SKM-1 (cell line): ENCODE data around the gene DUOX1.
A peak's percentile ranks its signal among the peaks of the same experiment; 100 is the strongest.

ENCODE experiments used
- DNase-seq: peaks from one replicate; lab custom pipeline; 2025; ENCODE audit not compliant: unreplicated experiment; lab: John Stamatoyannopoulos, UW

DUOX1 gene

DNA sequence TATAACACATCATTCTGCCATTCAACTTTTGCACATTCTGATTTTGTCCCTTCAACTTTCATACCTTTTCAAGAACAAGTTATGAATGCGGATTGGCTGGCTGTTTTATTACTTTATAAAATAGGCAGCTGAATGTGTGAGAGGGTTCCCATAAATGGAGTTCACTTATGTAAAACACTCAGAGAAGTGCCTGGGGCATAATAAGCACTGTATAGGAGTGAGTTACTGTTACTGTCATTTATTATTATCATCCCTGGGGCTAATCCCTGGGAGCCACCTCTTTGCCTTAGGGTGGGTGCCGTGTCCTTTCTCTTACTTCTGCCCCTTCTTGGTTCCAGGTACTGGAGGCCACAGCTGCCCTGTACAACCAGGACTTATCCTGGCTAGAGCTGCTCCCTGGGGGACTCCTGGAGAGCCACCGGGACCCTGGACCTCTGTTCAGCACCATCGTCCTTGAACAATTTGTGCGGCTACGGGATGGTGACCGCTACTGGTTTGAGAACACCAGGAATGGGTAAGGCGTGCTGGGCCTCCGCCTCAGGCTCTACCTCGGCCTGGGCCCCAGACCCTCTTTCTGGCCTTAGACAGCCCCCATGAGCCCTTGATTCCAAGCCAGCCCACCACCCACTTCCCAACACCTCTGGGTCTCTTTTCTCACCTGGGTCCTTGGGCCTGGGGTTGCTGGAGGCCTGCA, 10.9 kb downstream of the DUOX1 start:
- DNase-seq, result no peak

DNA sequence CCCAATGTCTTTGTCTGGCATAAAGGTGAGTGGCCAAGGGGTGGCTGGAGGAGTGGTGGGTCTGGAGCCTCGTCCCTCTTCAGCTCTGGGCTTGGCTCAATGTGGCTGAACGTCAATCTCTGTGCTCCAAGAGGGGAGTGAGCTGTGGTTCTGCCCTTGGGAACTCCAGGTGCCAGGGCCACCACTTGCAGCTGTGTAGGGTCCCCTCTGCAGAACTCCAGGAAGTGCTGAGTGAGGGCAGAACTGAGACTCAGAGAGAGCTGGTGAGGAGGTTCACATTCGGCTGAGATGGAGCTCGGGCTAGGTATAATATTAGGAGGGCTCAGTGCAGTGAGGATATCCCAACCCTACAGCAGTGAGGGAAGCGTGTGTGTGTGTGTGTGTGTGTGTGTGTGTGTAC, 11.6 kb downstream of the DUOX1 start:
- no peak for DNase-seq

DNA sequence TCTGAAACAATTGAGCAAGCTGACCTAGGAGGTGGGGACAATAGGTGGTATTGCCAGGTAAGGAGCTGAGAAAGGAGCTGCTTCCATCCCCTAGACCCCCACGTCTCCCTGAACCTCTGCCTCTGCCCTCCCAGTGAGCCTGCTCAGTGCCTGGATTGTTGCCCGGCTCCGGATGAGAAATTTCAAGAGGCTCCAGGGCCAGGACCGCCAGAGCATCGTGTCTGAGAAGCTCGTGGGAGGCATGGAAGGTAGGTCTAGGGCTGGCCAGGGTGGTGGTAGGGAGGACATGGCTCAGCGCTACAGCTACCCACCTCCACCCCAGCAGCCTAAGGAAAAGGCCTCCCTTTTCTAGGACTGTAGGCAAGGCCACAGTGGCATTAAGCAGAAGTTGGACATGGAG, 13.3 kb downstream of the DUOX1 start:
- DNase-seq, result no peak

DNA sequence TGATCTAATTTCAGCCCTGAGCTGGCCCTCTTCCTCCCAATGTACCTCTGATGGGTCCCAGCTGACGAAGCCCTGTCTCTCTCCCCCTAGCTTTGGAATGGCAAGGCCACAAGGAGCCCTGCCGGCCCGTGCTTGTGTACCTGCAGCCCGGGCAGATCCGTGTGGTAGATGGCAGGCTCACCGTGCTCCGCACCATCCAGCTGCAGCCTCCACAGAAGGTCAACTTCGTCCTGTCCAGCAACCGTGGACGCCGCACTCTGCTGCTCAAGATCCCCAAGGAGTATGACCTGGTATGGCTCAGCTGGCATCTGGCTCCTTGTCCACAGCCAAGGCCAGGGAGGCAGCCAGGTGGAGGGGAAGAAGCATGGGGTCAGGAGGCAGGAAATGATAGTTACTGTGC, 14.2 kb downstream of the DUOX1 start:
- DNase-seq, result no peak

DNA sequence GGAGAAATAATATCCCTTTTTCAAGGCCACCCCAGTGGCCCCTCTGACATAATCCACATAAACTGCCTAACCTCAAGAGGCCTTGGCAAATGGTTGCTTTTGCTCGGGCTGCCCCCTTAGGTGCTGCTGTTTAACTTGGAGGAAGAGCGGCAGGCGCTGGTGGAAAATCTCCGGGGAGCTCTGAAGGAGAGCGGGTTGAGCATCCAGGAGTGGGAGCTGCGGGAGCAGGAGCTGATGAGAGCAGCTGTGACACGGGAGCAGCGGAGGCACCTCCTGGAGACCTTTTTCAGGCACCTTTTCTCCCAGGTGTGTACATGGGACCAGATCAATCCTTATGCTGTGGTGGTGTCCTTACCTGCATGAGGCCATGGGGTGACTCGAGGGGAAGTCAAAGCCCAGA, 15.0 kb downstream of the DUOX1 start:
- DNase-seq, result no peak

DNA sequence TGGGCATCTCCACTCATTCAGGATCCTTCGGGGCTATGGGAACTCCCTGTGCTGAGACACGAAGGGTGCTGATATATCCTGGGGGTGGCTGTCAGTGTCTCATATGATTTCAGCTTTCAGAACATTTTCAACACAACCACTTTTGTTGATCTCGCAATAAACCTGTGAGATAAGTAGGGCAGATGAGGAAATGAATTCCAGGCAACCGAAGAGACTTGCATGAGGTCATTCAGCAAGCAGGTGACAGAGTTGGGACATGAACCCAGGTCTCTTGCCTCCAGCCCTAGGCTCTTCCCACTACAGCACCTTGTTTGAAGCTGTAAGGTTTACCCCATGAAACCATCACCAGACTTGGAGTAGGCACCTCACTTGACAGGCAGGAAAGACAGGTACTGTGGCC, 16.6 kb downstream of the DUOX1 start:
- DNase-seq, result peak; percentile 11

DNA sequence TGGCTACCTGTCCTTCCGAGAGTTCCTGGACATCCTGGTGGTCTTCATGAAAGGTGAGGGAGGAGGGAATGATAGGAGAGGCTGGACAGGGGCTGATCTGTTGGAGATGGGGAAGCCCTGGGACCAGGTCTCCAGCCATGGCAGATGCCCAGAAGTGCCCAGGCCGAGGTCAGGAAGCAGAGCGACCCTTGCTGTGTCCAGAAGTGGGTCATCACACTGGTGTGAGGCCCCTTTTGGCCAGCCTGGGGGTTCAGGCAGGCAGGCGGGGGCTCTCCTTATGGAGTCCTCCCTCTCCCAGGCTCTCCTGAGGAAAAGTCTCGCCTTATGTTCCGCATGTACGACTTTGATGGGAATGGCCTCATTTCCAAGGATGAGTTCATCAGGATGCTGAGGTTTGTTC, 17.8 kb downstream of the DUOX1 start:
- DNase-seq, result no peak

DNA sequence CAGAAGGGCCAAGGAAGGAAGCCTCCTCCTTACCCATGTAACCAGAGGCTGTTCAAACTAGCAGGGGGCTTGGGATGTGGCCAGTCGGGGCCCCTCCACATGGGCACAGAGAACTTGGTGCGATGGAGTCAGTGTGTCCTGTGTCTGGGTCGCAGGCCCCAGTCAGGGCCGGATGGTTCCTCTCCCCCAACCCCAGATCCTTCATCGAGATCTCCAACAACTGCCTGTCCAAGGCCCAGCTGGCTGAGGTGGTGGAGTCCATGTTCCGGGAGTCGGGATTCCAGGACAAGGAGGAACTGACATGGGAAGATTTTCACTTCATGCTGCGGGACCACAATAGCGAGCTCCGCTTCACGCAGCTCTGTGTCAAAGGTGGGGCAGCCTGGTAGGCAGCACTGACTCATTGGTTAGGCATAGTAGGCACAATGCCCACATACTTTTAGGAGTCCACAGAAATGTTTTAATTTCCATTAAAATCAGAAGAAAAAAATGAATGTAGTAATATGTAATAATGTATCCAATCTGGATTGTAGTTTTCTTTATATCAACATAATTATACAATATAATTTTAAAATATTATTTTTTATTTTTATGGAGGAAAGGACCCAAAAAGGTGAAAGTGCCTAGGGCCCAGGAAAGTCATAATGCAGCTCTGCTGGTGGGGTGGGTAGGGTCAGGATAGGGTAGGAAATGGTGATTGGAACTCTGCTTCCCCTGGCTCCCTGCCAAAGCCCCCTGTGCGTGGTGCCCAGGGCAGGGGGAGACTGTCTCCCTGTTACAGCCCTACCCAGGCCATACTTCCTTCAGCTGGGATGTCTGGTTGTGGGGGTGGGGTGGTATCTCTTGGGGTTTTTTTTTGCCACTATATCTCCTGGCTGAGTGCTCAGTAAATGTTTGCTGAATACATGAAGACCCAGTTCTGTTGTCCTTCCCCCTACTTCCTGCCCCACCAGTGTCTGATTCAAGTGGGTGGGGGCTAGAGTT, 18.6 kb downstream of the DUOX1 start:
- DNase-seq, result no peak

DNA sequence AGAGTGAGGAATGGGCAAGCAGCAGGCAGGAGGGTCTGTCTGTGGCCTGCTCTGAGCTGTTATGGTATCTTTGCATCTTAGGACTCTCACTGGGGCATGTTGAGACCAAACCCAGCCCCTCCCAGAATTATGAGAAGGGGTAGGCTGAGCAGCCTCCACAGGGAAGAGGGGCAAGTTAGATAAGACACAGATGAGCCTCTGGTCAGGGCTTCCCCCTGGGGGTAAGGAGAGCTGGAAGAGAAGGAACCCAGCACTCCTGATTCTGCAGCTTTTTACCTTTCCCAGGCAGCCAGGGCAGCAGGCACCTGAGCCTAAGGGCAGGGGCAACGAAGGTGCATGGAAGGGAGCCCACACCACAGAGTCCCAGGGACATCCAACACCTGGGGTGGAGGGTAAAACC, 19.3 kb downstream of the DUOX1 start:
- DNase-seq, result no peak

DNA sequence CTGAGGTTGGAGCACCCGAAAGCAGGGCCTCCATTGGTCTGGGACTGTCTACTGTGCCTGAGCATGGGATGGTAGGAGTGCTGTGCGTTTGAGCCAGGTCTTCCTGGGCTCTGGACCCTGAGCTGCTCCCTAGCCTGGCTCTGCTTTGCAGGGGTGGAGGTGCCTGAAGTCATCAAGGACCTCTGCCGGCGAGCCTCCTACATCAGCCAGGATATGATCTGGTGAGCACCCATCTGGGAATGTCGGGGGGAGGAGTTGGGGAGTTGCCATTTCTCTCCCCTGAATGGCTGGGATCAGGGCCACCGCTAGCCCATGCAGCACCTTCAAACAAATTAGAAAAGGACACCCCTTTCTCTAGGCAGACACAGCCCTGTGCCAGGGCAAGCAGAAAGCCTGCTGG, 20.7 kb downstream of the DUOX1 start:
- no peak for DNase-seq

DNA sequence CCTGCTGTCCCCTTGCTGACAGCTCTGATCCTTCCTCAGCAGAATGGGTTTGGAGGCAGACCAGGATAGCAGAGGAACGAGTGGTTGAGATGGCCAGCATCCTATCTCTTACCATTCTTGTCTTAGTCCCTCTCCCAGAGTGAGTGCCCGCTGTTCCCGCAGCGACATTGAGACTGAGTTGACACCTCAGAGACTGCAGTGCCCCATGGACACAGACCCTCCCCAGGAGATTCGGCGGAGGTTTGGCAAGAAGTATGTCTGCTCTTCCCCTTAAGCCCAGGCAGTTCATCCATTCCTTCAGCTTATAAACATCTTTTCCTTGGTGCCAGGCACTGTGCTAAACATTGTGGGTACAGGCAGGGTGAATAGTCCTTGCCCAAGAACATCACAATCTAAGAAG, 21.2 kb downstream of the DUOX1 start:
- DNase-seq, result no peak

DNA sequence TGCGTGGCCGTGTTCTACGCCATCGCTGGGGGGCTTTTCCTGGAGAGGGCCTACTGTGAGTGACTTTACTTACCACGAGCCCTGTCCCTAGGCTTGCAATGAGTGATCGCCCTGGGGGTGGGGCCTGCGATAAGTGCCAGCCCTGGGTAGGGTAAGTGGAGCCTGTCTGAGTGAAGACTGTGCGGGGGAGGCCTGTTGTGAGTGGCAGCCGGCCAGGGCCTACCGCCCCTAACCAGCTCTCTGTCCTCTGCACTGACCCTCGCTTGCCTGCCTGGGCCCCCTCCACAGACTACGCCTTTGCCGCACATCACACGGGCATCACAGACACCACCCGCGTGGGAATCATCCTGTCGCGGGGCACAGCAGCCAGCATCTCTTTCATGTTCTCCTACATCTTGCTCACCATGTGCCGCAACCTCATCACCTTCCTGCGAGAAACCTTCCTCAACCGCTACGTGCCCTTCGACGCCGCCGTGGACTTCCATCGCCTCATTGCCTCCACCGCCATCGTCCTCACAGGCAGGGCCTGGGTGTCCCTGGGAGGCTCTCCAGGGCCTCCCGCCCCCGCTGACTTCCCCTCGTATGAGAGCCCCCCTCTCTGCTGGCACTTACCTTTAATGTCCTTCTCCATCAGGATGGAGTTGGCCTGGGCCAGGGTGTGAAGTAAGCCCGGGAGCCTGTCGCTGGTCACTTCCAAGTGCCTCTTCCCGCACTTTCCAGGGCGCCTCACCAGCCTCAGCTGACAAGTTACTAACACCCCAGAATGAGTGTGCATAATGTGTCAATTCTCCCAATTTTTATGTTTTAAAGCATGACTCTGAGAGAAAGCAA, 22.4 kb downstream of the DUOX1 start:
- DNase-seq, result no peak

DNA sequence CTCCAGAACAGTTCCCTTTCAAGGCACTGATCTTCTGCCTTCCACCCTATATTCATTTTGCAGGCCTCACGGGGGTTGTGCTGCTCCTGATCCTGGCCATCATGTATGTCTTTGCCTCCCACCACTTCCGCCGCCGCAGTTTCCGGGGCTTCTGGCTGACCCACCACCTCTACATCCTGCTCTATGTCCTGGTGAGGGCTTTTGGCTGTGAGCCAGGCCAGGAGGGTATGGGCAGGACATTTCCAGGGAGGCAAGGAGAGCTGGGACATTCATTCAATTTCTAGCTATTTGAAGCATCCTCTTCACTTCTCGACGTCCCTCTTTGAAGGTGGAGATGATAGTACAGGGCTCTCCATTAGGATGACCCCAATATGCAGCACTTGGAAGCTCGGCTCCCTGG, 25.9 kb downstream of the DUOX1 start:
- no peak for DNase-seq

DNA sequence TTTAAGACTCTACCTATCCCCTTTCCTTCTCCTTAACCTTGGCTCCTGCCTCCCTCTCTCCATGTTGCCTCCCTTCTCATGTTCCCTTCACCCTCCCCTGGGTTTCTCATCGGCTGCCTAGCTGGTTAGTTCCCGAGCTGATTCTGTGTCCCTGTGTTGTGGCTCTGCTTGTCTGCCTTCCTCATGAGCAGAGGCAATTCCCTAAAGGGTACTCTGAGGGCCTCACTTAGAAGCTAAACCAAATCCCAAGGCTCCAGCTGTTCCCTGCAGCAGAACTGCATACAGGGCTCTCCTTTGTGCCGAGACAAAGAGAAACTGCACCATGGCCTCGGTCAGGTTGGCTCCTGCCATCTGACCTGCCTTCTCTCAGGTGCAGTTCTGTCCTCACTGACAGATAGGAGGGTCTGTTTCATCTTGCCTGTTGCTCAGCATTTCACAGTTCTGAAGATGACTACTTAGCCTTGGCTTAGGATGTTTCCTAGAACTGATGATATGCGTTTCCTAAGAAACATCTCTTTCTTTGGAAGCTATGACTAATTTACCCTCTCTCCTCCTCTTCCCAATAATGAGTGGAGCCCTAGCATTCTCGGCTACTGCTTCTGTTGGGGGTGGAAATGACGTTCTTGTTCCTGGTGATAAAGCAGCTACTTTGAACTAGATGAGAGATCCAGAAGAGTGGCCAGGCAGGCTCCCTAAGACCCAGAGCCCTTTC, 27.1 kb downstream of the DUOX1 start:
- no peak for DNase-seq

DNA sequence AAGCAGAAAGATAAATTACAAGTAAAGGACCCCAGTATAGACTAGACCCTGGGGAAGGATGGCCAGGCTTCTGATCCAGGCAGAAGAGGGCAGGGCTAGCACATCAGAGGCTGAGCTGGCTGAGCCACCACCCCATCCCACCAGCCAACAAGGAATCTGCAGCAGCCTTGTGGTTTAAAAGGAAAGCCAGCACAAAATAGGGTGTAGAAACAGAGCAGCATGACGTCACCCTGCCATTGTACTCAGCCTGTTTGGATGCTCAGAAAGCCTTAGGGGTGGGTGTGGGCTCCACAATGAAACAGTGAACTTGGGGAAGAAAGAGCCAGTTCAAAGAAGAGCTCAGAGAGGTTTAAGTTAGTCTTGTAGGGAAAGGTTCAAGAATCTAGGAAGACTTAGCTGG, 28.2 kb downstream of the DUOX1 start:
- DNase-seq, result no peak

DNA sequence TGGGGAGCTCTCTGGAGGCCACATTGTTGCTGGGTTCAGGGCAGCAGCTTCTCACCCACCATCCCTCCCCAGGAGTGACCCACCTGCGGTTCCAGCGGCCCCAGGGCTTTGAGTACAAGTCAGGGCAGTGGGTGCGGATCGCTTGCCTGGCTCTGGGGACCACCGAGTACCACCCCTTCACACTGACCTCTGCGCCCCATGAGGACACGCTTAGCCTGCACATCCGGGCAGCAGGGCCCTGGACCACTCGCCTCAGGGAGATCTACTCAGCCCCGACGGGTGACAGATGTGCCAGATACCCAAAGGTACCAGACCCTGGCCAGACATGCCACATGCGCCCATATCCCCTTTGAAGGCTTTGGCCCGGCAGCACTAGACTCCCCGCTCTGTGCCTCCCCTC, 31.9 kb downstream of the DUOX1 start:
- no peak for DNase-seq

DNA sequence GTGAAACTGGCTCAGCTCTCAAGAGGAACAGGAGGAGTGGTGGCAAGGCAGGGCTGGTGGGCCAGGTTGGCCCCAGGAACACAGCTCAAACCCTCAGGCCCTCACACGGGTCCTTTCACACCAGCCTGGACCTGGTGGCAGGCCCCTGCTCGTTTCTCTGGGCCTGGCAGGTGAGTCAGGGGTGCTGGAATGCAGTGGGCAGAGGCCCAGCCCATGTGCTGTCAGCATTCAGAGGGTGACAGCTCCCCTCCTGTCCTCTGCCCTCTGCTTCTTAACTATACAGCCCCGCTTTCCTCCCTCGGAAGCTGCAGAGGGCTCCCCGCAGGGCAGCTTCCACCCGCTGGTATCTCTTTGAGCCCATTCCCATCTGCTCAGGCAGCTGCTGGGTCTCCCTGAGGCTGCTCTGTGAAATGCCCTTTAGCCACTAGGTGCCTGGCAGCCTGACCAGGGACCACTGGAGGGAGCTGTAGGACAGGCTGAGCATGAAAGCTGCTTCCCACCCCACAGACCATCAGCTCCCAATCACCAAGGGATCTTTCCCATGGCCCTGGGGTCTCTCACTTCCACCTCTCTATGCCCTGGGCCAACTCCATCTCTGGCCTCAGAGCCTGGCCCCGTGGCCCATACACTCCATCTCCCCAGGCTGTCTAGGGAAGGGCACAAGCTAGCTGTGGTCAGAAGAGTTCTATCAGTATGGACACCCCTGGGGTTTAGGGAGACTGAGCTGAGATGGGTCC, 33.1 kb downstream of the DUOX1 start:
- peak; percentile 52 for DNase-seq

DNA sequence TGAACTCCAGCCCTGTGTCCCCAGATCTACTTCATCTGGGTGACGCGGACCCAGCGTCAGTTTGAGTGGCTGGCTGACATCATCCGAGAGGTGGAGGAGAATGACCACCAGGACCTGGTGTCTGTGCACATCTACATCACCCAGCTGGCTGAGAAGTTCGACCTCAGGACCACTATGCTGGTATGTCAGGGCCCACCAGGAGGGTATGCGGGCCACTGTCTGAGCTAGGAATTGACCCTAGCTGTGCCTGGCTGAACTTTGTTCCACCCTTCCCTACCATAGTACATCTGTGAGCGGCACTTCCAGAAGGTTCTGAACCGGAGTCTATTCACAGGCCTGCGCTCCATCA, 33.7 kb downstream of the DUOX1 start:
- DNase-seq, result no peak

DNA sequence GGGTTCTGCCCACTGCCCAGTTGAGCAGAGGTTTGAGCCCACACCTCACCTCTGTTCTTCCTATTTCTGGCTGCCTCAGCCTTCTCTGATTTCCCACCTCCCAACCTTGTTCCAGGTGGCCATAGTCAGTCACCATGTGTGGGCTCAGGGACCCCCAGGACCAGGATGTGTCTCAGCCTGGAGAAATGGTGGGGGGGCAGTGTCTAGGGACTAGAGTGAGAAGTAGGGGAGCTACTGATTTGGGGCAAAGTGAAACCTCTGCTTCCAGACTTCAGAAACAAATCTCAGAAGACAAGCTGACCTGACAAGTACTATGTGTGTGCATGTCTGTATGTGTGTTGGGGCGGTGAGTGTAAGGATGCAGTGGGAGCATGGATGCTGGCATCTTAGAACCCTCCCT, 35.1 kb downstream of the DUOX1 start:
- DNase-seq, result no peak

DNA sequence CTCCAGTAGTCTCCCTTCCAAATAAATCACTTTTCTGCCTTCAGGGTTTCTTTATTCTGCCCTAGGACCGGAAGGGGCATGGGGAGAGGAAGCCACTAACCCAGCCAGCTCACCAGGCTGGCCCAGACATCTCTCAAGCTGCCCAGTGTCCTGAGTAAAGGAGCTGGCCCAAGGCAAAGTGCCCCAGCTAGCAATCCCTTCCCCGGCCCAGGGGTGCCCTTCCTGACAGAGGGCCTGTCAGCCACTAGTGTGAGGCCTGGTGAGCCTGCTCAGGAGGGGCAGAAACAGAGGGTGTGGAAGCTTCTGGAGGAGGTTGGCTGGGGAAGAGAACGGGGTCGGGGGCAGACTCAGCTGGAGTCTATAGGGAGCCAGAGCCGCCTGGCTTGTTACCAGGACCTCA, 35.7 kb downstream of the DUOX1 start:
- no peak for DNase-seq
